H9 (cell line): Measurements from ENCODE around the gene RAD1. TPM values are rescaled to one million over a fixed set of nuclear protein-coding genes. Genes with fewer than 3 reads are reported as not detected.

Experiments used
- DNase-seq: peaks from one replicate; pipeline ENCODE4 v3.0.0-alpha.2; 2017
- H2AFZ ChIP-seq: one replicate; pipeline ENCODE4 v1.6.1; 2013; ENCODE audit warnings: mild to moderate bottlenecking, low read length, control low read depth, moderate library complexity
- H2AK5ac ChIP-seq: 2 replicates; pipeline ENCODE4 v1.6.1; 2013; ENCODE audit warnings: low read length, control low read depth, mixed read lengths; ENCODE audit not compliant: insufficient read length
- H2BK120ac ChIP-seq: one replicate; pipeline ENCODE4 v1.6.1; 2013; ENCODE audit warnings: low read depth, mild to moderate bottlenecking, low read length, control low read depth, inconsistent platforms; ENCODE audit not compliant: poor library complexity, severe bottlenecking
- H2BK12ac ChIP-seq: 2 replicates; pipeline ENCODE4 v1.6.1; 2013; ENCODE audit warnings: low read length, control low read depth, mixed read lengths, low read depth; ENCODE audit not compliant: insufficient read length
- H2BK15ac ChIP-seq: 2 replicates; pipeline ENCODE4 v1.6.1; 2013; ENCODE audit warnings: low read depth, low read length, control low read depth
- H2BK20ac ChIP-seq: one replicate; pipeline ENCODE4 v1.6.1; 2013; ENCODE audit warnings: low read depth, mild to moderate bottlenecking, low read length, control low read depth, inconsistent platforms; ENCODE audit not compliant: poor library complexity, severe bottlenecking
- H2BK5ac ChIP-seq: 2 replicates; pipeline ENCODE4 v1.6.1; 2013; ENCODE audit warnings: low read length, control low read depth, mixed read lengths; ENCODE audit not compliant: insufficient read length
- H3K14ac ChIP-seq: 2 replicates; pipeline ENCODE4 v1.6.1; 2013; ENCODE audit warnings: low read length, control low read depth; ENCODE audit not compliant: insufficient read depth
- H3K18ac ChIP-seq: 2 replicates; pipeline ENCODE4 v1.6.1; 2013; ENCODE audit warnings: low read depth, mild to moderate bottlenecking, mixed read lengths, low read length, control low read depth; ENCODE audit not compliant: insufficient read length
- H3K23ac ChIP-seq: 2 replicates; pipeline ENCODE4 v1.6.1; 2013; ENCODE audit warnings: low read length, control low read depth, mixed read lengths, low read depth; ENCODE audit not compliant: insufficient read length
- H3K23me2 ChIP-seq: 2 replicates; pipeline ENCODE4 v1.6.1; 2013; ENCODE audit warnings: low read depth, mild to moderate bottlenecking, mixed read lengths, low read length, control low read depth; ENCODE audit not compliant: insufficient read length, poor library complexity, severe bottlenecking
- H3K27ac ChIP-seq: 2 replicates; pipeline ENCODE4 v1.5.1; 2013; ENCODE audit warnings: low read length, control low read depth, mixed read lengths, low read depth; ENCODE audit not compliant: insufficient read length
- H3K27me3 ChIP-seq: 2 replicates; pipeline ENCODE4 v1.6.1; 2013; ENCODE audit warnings: low read length, control low read depth, inconsistent platforms; ENCODE audit not compliant: insufficient read depth
- H3K4ac ChIP-seq: 2 replicates; pipeline ENCODE4 v1.6.1; 2013; ENCODE audit warnings: low read depth, mild to moderate bottlenecking, control low read depth, inconsistent platforms, low read length, moderate library complexity
- H3K4me1 ChIP-seq: 2 replicates; pipeline ENCODE4 v1.6.1; 2013; ENCODE audit warnings: low read length, control low read depth, inconsistent platforms; ENCODE audit not compliant: insufficient read depth
- H3K4me2 ChIP-seq: 2 replicates; pipeline ENCODE4 v1.6.1; 2013; ENCODE audit warnings: low read length, control low read depth, mixed read lengths; ENCODE audit not compliant: insufficient read length, insufficient read depth
- H3K56ac ChIP-seq: 2 replicates; pipeline ENCODE4 v1.6.1; 2013; ENCODE audit warnings: low read depth, mild to moderate bottlenecking, mixed read lengths, low read length, control low read depth; ENCODE audit not compliant: insufficient read length
- H3K79me1 ChIP-seq: 2 replicates; pipeline ENCODE4 v1.6.1; 2013; ENCODE audit warnings: low read depth, mild to moderate bottlenecking, moderate library complexity, low read length, control low read depth, inconsistent platforms; ENCODE audit not compliant: insufficient read depth, poor library complexity, severe bottlenecking
- H3K79me2 ChIP-seq: 2 replicates; pipeline ENCODE4 v1.6.1; 2013; ENCODE audit warnings: low read length, control low read depth, inconsistent platforms; ENCODE audit not compliant: insufficient read depth
- H3K9ac ChIP-seq: 2 replicates; pipeline ENCODE4 v1.6.1; 2013; ENCODE audit warnings: low read length, control low read depth, mixed read lengths; ENCODE audit not compliant: insufficient read length; ENCODE audit errors: extremely low read depth
- H3K9me3 ChIP-seq: one replicate; pipeline ENCODE4 v1.6.1; 2013; ENCODE audit warnings: low read depth, low read length, inconsistent platforms; ENCODE audit not compliant: control insufficient read depth
- H3T11ph ChIP-seq: one replicate; pipeline ENCODE4 v1.6.1; 2013; ENCODE audit warnings: mild to moderate bottlenecking, low read length, control low read depth, inconsistent platforms
- H4K20me1 ChIP-seq: one replicate; pipeline ENCODE4 v1.6.1; 2013; ENCODE audit not compliant: control insufficient read depth, insufficient read length, insufficient read depth
- H4K5ac ChIP-seq: 2 replicates; pipeline ENCODE4 v1.6.1; 2013; ENCODE audit warnings: low read depth, mild to moderate bottlenecking, mixed read lengths, low read length, control low read depth; ENCODE audit not compliant: insufficient read length
- H4K8ac ChIP-seq: replicated peaks from 2 replicates; pipeline ENCODE4 v1.6.1; 2013; ENCODE audit warnings: low read length, control low read depth, mixed read lengths, low read depth; ENCODE audit not compliant: insufficient read length
- H4K91ac ChIP-seq: 2 replicates; pipeline ENCODE4 v1.6.1; 2013; ENCODE audit warnings: low read depth, mild to moderate bottlenecking, moderate library complexity, mixed read lengths, low read length, control low read depth; ENCODE audit not compliant: insufficient read length
- H3K27ac Mint-ChIP-seq, 3 experiments: 2 replicates in 2 of 3; 3 replicates in 1 of 3; pipeline ENCODE4 v1.8.0; 2020 to 2021; ENCODE audit warnings: mixed read lengths in 3 of 3, mild to moderate bottlenecking in 1 of 3, moderate library complexity in 1 of 3
- H3K27me3 Mint-ChIP-seq: 2 replicates; pipeline ENCODE4 v1.8.0; 2021; ENCODE audit warnings: low read depth, mild to moderate bottlenecking, moderate library complexity, mixed read lengths
- H3K36me3 Mint-ChIP-seq, 3 experiments: 2 replicates in 2 of 3; 3 replicates in 1 of 3; pipeline ENCODE4 v1.8.0; 2020 to 2021; ENCODE audit warnings: low read depth in 3 of 3, mixed read lengths in 3 of 3; ENCODE audit not compliant: insufficient read depth in 1 of 3
- H3K4me1 Mint-ChIP-seq, 2 experiments: 2 replicates each; pipeline ENCODE4 v1.8.0; 2020; ENCODE audit warnings: mixed read lengths in 2 of 2
- H3K4me3 Mint-ChIP-seq, 2 experiments: 2 replicates in 1 of 2; 3 replicates in 1 of 2; pipeline ENCODE4 v1.8.0; 2020 to 2021; ENCODE audit warnings: mild to moderate bottlenecking in 2 of 2, mixed read lengths in 2 of 2, moderate library complexity in 1 of 2
- H3K9me3 Mint-ChIP-seq, 2 experiments: 2 replicates in 1 of 2; 3 replicates in 1 of 2; pipeline ENCODE4 v1.8.0; 2020; ENCODE audit warnings: mild to moderate bottlenecking in 2 of 2, mixed read lengths in 2 of 2, moderate library complexity in 1 of 2
- WGBS: extraction: QIAGEN DNeasy Blood & Tissue Kit; methylation state at CpG from one replicate; pipeline ENCODE4 v1.1.7; 2013; ENCODE audit warnings: missing lambda C conversion rate, low lambda C conversion rate, mixed read lengths; ENCODE audit not compliant: insufficient read length; ENCODE audit errors: extremely low coverage; 5-methylcytosine and 5-hydroxymethylcytosine counted together
- total RNA-seq: library from RNA; stranded (reverse); gene quantifications from 2 replicates; pipeline ENCODE4 v1.2.1, GENCODE V29; 2021
- TF ChIP-seq, protein P1 (sequence below): fragments of 200-600 bp; sonication (generic); conservative IDR thresholded peaks from 3 replicates; pipeline ENCODE4 v1.8.0; 2021; ENCODE audit warnings: antibody characterized with exemption, mild to moderate bottlenecking

RAD1 gene
- total RNA-seq, 1 experiment from 2014 or later = 39.5 TPM

GRCh38 chr5:34929720-34930461 is 14.6 kb upstream of the RAD1 start:
- Histone ChIP-seq H3K23me2 (peaks cover 6% of the 10 kb centered on the region), H2BK20ac (no peak overlapping the region), H4K8ac (no peak overlapping the region), H3K27me3 (no peaks in the 10 kb centered on the region), H3K79me2 (peaks cover 10% of the 10 kb centered on the region; the same call in 1 of the 2 replicates), H3K23ac (no peak overlapping the region), H4K20me1 (no peaks in the 10 kb centered on the region), H3K27ac (no peak overlapping the region), H2AK5ac (no peak overlapping the region), H2BK5ac (no peak overlapping the region), H3K4ac (no peak overlapping the region), H4K5ac (no peak overlapping the region), H3K4me1 (no peaks in the 10 kb centered on the region; the same call in 1 of the 2 replicates), H4K91ac (no peak overlapping the region), H2BK15ac (no peak overlapping the region), H3K14ac (peak overlapping the region; percentile 78), H3K18ac (peak overlapping the region; percentile 33), H3K79me1 (peaks cover 10% of the 10 kb centered on the region), H3K9ac (peak overlapping the region; percentile 82), H3K4me2 (peak overlapping the region; percentile 67), H2BK12ac (no peak overlapping the region), H3K56ac (no peak overlapping the region), H2BK120ac (no peak overlapping the region), H3T11ph (no peak overlapping the region), H2AFZ (no peak overlapping the region), H3K9me3 (no peaks in the 10 kb centered on the region)
- Mint-ChIP-seq H3K36me3 (peaks cover 12 to 41% (median 34%) of the 10 kb centered on the region in 3 experiments), H3K4me1 (peaks cover 17 to 20% of the 10 kb centered on the region in 2 experiments), H3K27ac (peak overlapping the region; percentile 86 to 99 (median 96)), H3K4me3 (peak overlapping the region; percentile 98 to 99), H3K9me3 (no peaks in the 10 kb centered on the region; a peak in 1 of 5 replicates), H3K27me3 (no peaks in the 10 kb centered on the region)
- TF ChIP-seq, protein P1, sequence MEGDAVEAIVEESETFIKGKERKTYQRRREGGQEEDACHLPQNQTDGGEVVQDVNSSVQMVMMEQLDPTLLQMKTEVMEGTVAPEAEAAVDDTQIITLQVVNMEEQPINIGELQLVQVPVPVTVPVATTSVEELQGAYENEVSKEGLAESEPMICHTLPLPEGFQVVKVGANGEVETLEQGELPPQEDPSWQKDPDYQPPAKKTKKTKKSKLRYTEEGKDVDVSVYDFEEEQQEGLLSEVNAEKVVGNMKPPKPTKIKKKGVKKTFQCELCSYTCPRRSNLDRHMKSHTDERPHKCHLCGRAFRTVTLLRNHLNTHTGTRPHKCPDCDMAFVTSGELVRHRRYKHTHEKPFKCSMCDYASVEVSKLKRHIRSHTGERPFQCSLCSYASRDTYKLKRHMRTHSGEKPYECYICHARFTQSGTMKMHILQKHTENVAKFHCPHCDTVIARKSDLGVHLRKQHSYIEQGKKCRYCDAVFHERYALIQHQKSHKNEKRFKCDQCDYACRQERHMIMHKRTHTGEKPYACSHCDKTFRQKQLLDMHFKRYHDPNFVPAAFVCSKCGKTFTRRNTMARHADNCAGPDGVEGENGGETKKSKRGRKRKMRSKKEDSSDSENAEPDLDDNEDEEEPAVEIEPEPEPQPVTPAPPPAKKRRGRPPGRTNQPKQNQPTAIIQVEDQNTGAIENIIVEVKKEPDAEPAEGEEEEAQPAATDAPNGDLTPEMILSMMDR = no peak
- no CpG with 5 or more reads among the region's 70 CpGs for WGBS
- peak; percentile 81 for DNase-seq
